SK-N-SH (cell line): ENCODE data around the gene CIDEC. TPM values are rescaled to one million over a fixed set of nuclear protein-coding genes. Genes with fewer than 3 reads are reported as not detected.

ENCODE experiments used
- CTCF ChIA-PET: fragments of 300-600, 350-600 bp; formaldehyde crosslinking; extraction: SDS; loops from one replicate; lab custom pipeline; 2021; lab: Yijun Ruan, JAX
- POLR2A ChIA-PET: fragments of 350-600 bp; sonication (Branson Sonifier 250); formaldehyde crosslinking; extraction: SDS; loops from one replicate; lab custom pipeline; 2020; ENCODE audit warnings: antibody characterized with exemption, inconsistent platforms; lab: Yijun Ruan, JAX
- DNase-seq: peaks from one replicate; pipeline ENCODE4 v3.0.0; 2012
- H2AFZ ChIP-seq: fragments of 200-600 bp; sonication (generic); 2 replicates; pipeline ENCODE4 v1.8.1; 2016; ENCODE audit warnings: antibody characterized with exemption, mild to moderate bottlenecking, low read depth
- H3F3A ChIP-seq: fragments of 200-600 bp; sonication (generic); replicated peaks from 2 replicates; pipeline ENCODE3; 2016; ENCODE audit warnings: antibody characterized with exemption, mild to moderate bottlenecking; ENCODE audit not compliant: insufficient read depth
- H3K27ac ChIP-seq, 2 experiments: fragments of 200-500 bp in 1 of 2; fragments of 200-600 bp in 1 of 2; sonication (Bioruptor generic) in 1 of 2; sonication (generic), shearing (Covaris generic) in 1 of 2; 2 replicates each; pipeline versions ENCODE4 v1.5.1 to v1.6.1; 2014 to 2016; ENCODE audit warnings: low read depth in 2 of 2, inconsistent platforms in 1 of 2, low read length in 1 of 2, mild to moderate bottlenecking in 1 of 2, mixed read lengths in 1 of 2
- H3K27me3 ChIP-seq: fragments of 200-600 bp; sonication (generic), shearing (Covaris generic); 2 replicates; pipeline ENCODE4 v1.6.1; 2016; ENCODE audit warnings: mixed run types; ENCODE audit not compliant: insufficient read depth
- H3K36me3 ChIP-seq, 2 experiments: fragments of 200-500 bp in 1 of 2; fragments of 200-600 bp in 1 of 2; sonication (Bioruptor generic) in 1 of 2; sonication (generic) in 1 of 2; replicated peaks in 1 of 2; 2 replicates each; pipeline versions ENCODE3 to v1.5.1; 2014 to 2016; ENCODE audit warnings: low read length in 1 of 2, mild to moderate bottlenecking in 1 of 2; ENCODE audit not compliant: insufficient read depth in 2 of 2, control insufficient read depth in 1 of 2
- H3K4me1 ChIP-seq, 2 experiments: fragments of 200-500 bp in 1 of 2; fragments of 200-600 bp in 1 of 2; sonication (Bioruptor generic) in 1 of 2; sonication (generic), shearing (Covaris generic) in 1 of 2; 2 replicates each; pipeline versions ENCODE4 v1.5.1 to v1.6.1; 2014 to 2016; ENCODE audit warnings: low read depth in 1 of 2, low read length in 1 of 2, mixed run types in 1 of 2; ENCODE audit not compliant: insufficient read depth in 2 of 2, control insufficient read depth in 1 of 2
- H3K4me2 ChIP-seq: fragments of 200-600 bp; sonication (generic), shearing (Covaris generic); 2 replicates; pipeline ENCODE4 v1.6.1; 2017; ENCODE audit warnings: mixed run types
- H3K4me3 ChIP-seq, 2 experiments: fragments of 200-500 bp in 1 of 2; fragments of 200-600 bp in 1 of 2; sonication (Bioruptor generic) in 1 of 2; sonication (generic), shearing (Covaris generic) in 1 of 2; 2 replicates each; pipeline versions ENCODE4 v1.5.1 to v1.8.1; 2014 to 2016; ENCODE audit warnings: low read depth in 2 of 2, inconsistent platforms in 1 of 2, low read length in 1 of 2, mild to moderate bottlenecking in 1 of 2, mixed read lengths in 1 of 2, moderate library complexity in 1 of 2
- H3K79me2 ChIP-seq: fragments of 200-600 bp; sonication (generic); 2 replicates; pipeline ENCODE4 v1.8.1; 2017; ENCODE audit warnings: mild to moderate bottlenecking; ENCODE audit not compliant: insufficient read depth
- H3K9ac ChIP-seq: fragments of 200-600 bp; sonication (generic); 2 replicates; pipeline ENCODE4 v1.6.1; 2017; ENCODE audit warnings: mixed run types
- H3K9me2 ChIP-seq: fragments of 200-600 bp; sonication (generic); 2 replicates; pipeline ENCODE4 v1.6.1; 2017; ENCODE audit warnings: mixed run types
- H3K9me3 ChIP-seq: fragments of 200-600 bp; sonication (generic); 2 replicates; pipeline ENCODE4 v1.6.1; 2017; ENCODE audit warnings: mixed run types, mild to moderate bottlenecking, moderate library complexity
- H4K20me1 ChIP-seq: fragments of 200-600 bp; sonication (generic); 2 replicates; pipeline ENCODE4 v1.6.1; 2017; ENCODE audit warnings: mild to moderate bottlenecking, mixed run types; ENCODE audit not compliant: insufficient read depth
- CHD2 ChIP-seq: fragments of 150-350 bp; IDR thresholded peaks from 2 replicates; pipeline ENCODE4 v1.6.1; 2018; ENCODE audit warnings: low read length; ENCODE audit not compliant: partially characterized antibody
- ELF1 ChIP-seq: IDR thresholded peaks from 2 replicates; pipeline ENCODE4 v1.4.0; 2012
- EP300 ChIP-seq, 2 experiments: IDR thresholded peaks; 2 replicates each; pipeline versions ENCODE4 v1.4.0 to v1.6.1; 2012; ENCODE audit warnings: borderline replicate concordance in 1 of 2, low read depth in 1 of 2, low read length in 1 of 2
- FOXJ3 ChIP-seq: sonication (generic); formaldehyde crosslinking; IDR thresholded peaks from 2 replicates; pipeline ENCODE4 v1.5.1; 2020; ENCODE audit warnings: mild to moderate bottlenecking, missing genetic modification reagents
- FOXM1 ChIP-seq: IDR thresholded peaks from 2 replicates; pipeline ENCODE4 v1.4.0; 2012; ENCODE audit warnings: low read depth, mild to moderate bottlenecking
- GABPA ChIP-seq: IDR thresholded peaks from 2 replicates; pipeline ENCODE4 v1.4.0; 2012; ENCODE audit warnings: low read depth, mild to moderate bottlenecking
- GATA2 ChIP-seq: sonication (generic); formaldehyde crosslinking; IDR thresholded peaks from 2 replicates; pipeline ENCODE4 v1.5.0; 2020; ENCODE audit warnings: mild to moderate bottlenecking, missing genetic modification reagents
- MEF2A ChIP-seq: IDR thresholded peaks from 2 replicates; pipeline ENCODE4 v1.4.0; 2012; ENCODE audit warnings: low read depth, borderline replicate concordance
- NFIC ChIP-seq: IDR thresholded peaks from 2 replicates; pipeline ENCODE4 v1.4.0; 2012; ENCODE audit warnings: borderline replicate concordance
- NRF1 ChIP-seq: IDR thresholded peaks from 2 replicates; pipeline ENCODE4 v1.6.1; 2012; ENCODE audit warnings: low read depth, mild to moderate bottlenecking, low read length
- POLR2AphosphoS5 ChIP-seq: IDR thresholded peaks from 2 replicates; pipeline ENCODE4 v1.6.1; 2012; ENCODE audit warnings: low read depth, low read length
- RAD21 ChIP-seq: IDR thresholded peaks from 2 replicates; pipeline ENCODE4 v1.6.1; 2012; ENCODE audit warnings: mild to moderate bottlenecking, low read length
- RCOR1 ChIP-seq: fragments of 150-350 bp; IDR thresholded peaks from 2 replicates; pipeline ENCODE4 v1.6.1; 2017; ENCODE audit warnings: antibody characterized with exemption, low read length
- SIN3A ChIP-seq: IDR thresholded peaks from 2 replicates; pipeline ENCODE4 v1.6.1; 2012; ENCODE audit warnings: low read depth, mild to moderate bottlenecking, low read length, moderate library complexity, borderline replicate concordance
- TAF1 ChIP-seq: IDR thresholded peaks from 2 replicates; pipeline ENCODE4 v1.6.1; 2012; ENCODE audit warnings: low read depth, mild to moderate bottlenecking, low read length, moderate library complexity, borderline replicate concordance
- TEAD4 ChIP-seq: IDR thresholded peaks from 2 replicates; pipeline ENCODE4 v1.4.0; 2012; ENCODE audit warnings: mild to moderate bottlenecking, borderline replicate concordance; ENCODE audit not compliant: insufficient read depth
- ZBTB33 ChIP-seq: IDR thresholded peaks from 2 replicates; pipeline ENCODE4 v1.4.0; 2012; ENCODE audit warnings: low read depth, borderline replicate concordance
- WGBS: methylation state at CpG from one replicate; pipeline ENCODE4 v1.1.6; 2017; ENCODE audit warnings: low lambda C conversion rate; 5-methylcytosine and 5-hydroxymethylcytosine counted together
- polyA plus RNA-seq, 3 experiments: library from polyadenylated mRNA; depleted of rRNA; stranded (reverse); fragments of >200 nt; gene quantifications; 2 replicates each; pipeline ENCODE4 v1.2.3, GENCODE V29; 2012
- TF ChIP-seq, protein P1 (sequence below): fragments of 150-350 bp; IDR thresholded peaks from 2 replicates; pipeline ENCODE4 v1.6.1; 2016; ENCODE audit warnings: mild to moderate bottlenecking, low read depth, low read length
- TF ChIP-seq, protein P2 (sequence below): IDR thresholded peaks from 2 replicates; pipeline ENCODE4 v1.4.0; 2012; ENCODE audit warnings: low read depth
- TF ChIP-seq, protein P3 (sequence below): IDR thresholded peaks from 2 replicates; pipeline ENCODE4 v1.6.1; 2012; ENCODE audit warnings: mild to moderate bottlenecking, low read depth, low read length, moderate library complexity

The CIDEC gene
- polyA plus RNA-seq, 1 of the 3 experiments (the other 2 are of a cell fraction) = not detected

DNA sequence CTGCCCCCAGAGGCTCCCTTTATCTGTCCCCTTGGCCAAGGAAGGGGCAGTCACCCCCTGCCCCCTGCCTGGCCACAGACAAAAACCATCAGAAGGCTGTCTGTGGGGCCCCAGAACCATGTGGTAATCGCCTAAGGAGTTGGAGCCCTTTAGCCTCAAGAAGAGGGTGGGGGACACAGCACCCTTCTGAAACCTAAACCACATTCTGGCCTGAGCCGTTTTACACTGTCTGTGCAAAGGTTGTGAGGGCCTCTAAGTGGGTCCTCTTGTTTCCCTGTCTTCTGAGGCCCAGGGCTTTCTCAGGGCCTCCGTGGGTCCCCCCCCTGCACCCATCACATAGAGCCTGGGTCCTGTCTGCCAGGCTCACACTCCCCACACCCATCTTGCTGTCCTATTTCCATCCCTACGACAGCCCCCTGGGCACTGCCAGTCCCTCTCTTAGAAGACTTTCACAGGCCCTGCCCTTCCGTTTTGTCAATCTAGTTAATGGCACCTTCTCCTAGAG, 18.4 kb downstream of the CIDEC start:
- Histone ChIP-seq H3K27me3 (no peaks in the 10 kb centered on the region), H3K4me3 (no peak overlapping the region), H3K27ac (no peak overlapping the region), H3K36me3 (no peaks in the 10 kb centered on the region), H3K79me2 (no peaks in the 10 kb centered on the region), H3K9ac (no peak overlapping the region), H3F3A (no peaks in the 10 kb centered on the region), H3K9me3 (no peaks in the 10 kb centered on the region), H2AFZ (no peak overlapping the region), H3K4me1 (peaks cover 5 to 7% of the 10 kb centered on the region in 2 experiments; a peak in 2 of 4 replicates), H4K20me1 (no peaks in the 10 kb centered on the region), H3K4me2 (no peak overlapping the region), H3K9me2 (no peaks in the 10 kb centered on the region)
- DNase-seq = no peak
- CTCF ChIA-PET = interaction anchor here (0.6 kb wide), 1 partner anchor 12 kb away, joined by 3 read pairs; no protein-coding TSS in a partner anchor
- WGBS = 93% methylated on average over 4 of the region's 5 CpGs
- POLR2A ChIA-PET = no interaction called here
- TF ChIP-seq, protein P1, sequence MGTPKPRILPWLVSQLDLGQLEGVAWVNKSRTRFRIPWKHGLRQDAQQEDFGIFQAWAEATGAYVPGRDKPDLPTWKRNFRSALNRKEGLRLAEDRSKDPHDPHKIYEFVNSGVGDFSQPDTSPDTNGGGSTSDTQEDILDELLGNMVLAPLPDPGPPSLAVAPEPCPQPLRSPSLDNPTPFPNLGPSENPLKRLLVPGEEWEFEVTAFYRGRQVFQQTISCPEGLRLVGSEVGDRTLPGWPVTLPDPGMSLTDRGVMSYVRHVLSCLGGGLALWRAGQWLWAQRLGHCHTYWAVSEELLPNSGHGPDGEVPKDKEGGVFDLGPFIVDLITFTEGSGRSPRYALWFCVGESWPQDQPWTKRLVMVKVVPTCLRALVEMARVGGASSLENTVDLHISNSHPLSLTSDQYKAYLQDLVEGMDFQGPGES = no peak
- no peak for TF ChIP-seq RCOR1
- TF ChIP-seq MEF2A = no peak
- no peak for TF ChIP-seq EP300 (IDR thresholded peaks at IDR 0.05; ENCODE audit: borderline replicate concordance in 1 of 2, low read depth in 1 of 2, low read length in 1 of 2)
- TF ChIP-seq TEAD4 = no peak
- TF ChIP-seq TAF1 = no peak
- TF ChIP-seq GABPA = no peak
- TF ChIP-seq CHD2 = no peak
- no peak for TF ChIP-seq NRF1
- TF ChIP-seq, protein P2, sequence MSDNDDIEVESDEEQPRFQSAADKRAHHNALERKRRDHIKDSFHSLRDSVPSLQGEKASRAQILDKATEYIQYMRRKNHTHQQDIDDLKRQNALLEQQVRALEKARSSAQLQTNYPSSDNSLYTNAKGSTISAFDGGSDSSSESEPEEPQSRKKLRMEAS = no peak
- no peak for TF ChIP-seq GATA2 (CRISPR knock-in tag)
- TF ChIP-seq FOXM1 = no peak
- TF ChIP-seq ZBTB33 = no peak
- no peak for TF ChIP-seq ELF1
- no peak for TF ChIP-seq POLR2AphosphoS5
- TF ChIP-seq RAD21 = no peak
- TF ChIP-seq FOXJ3 (CRISPR knock-in tag) = no peak
- TF ChIP-seq, protein P3, sequence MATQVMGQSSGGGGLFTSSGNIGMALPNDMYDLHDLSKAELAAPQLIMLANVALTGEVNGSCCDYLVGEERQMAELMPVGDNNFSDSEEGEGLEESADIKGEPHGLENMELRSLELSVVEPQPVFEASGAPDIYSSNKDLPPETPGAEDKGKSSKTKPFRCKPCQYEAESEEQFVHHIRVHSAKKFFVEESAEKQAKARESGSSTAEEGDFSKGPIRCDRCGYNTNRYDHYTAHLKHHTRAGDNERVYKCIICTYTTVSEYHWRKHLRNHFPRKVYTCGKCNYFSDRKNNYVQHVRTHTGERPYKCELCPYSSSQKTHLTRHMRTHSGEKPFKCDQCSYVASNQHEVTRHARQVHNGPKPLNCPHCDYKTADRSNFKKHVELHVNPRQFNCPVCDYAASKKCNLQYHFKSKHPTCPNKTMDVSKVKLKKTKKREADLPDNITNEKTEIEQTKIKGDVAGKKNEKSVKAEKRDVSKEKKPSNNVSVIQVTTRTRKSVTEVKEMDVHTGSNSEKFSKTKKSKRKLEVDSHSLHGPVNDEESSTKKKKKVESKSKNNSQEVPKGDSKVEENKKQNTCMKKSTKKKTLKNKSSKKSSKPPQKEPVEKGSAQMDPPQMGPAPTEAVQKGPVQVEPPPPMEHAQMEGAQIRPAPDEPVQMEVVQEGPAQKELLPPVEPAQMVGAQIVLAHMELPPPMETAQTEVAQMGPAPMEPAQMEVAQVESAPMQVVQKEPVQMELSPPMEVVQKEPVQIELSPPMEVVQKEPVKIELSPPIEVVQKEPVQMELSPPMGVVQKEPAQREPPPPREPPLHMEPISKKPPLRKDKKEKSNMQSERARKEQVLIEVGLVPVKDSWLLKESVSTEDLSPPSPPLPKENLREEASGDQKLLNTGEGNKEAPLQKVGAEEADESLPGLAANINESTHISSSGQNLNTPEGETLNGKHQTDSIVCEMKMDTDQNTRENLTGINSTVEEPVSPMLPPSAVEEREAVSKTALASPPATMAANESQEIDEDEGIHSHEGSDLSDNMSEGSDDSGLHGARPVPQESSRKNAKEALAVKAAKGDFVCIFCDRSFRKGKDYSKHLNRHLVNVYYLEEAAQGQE = no peak
- TF ChIP-seq SIN3A = no peak
- no peak for TF ChIP-seq NFIC
